ENCODE measurements around the gene ETV6. TPM values are rescaled to one million over a fixed set of nuclear protein-coding genes. Genes with fewer than 3 reads are reported as not detected.
A peak's percentile ranks its signal among the peaks of the same experiment; 100 is the strongest.

The ETV6 gene
- total and polyA plus RNA-seq, 2 of the 8 experiments (the other 6 are each of a cell fraction or from before 2014, with no cell fraction given), result 5.5 to 23.9 TPM

DNA sequence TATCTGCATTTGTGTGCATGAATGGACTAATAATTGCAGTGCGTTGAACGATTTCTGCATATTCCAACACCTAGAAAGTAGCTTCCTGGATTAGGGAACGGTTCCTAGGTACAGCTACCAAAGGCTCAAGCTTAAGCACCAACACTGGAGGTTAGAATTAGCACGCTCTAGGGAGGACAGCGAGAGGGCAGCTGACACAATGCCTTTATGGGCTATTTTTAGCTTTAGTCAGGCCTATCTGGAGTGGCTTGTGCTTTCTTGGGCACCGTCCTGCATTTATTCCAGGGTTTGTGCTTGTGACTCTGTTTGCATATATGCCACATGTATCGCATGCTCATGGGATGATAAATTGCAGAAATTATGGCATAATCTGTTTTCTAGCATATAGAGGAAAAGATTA is 13.7 kb downstream of the ETV6 start:
- H3K27ac ChIP-seq (ENCODE audit: low read depth, low read length), result no peak overlapping the region
- DNase-seq (ENCODE audit: low read depth in 1 of 2, low spot score in 2 of 2), result no peak
- H3K4me1 ChIP-seq (replicated peaks in 1 of 4; ENCODE audit: control insufficient read depth in 3 of 4, insufficient read depth in 4 of 4, low read length in 3 of 4), result peaks cover 7 to 20% (median 15%) of the 10 kb centered on the region in 4 experiments
- no peaks in the 10 kb centered on the region for H3K9me3 ChIP-seq (ENCODE audit: insufficient read depth in 2 of 2, low read depth in 1 of 2, low read length in 1 of 2)
- no peak overlapping the region for H3K56ac ChIP-seq (replicated peaks; ENCODE audit: insufficient read length, low read depth, low read length)
- no peak overlapping the region for H2BK5ac ChIP-seq (ENCODE audit: low read depth, low read length)
- no peak overlapping the region for H2AFZ ChIP-seq (ENCODE audit: low read length)
- H3K23me2 ChIP-seq (ENCODE audit: low read depth, low read length), result peaks cover 2% of the 10 kb centered on the region; the same call in 1 of the 2 replicates
- peaks cover 10% of the 10 kb centered on the region for H3K79me1 ChIP-seq (ENCODE audit: low read depth, low read length)
- H2BK12ac ChIP-seq (ENCODE audit: low read depth, low read length), result no peak overlapping the region
- POLR2A ChIA-PET (ENCODE audit: partially characterized antibody), result interaction anchor here (2.0 kb wide), 1 partner anchor 10 kb away, joined by 5 read pairs; no protein-coding TSS in a partner anchor
- WGBS, 2 experiments (ENCODE audit: extremely low coverage in 1 of 2, insufficient coverage in 1 of 2, insufficient read length in 1 of 2, insufficient replicate concordance in 2 of 2, low coverage in 1 of 2, low lambda C conversion rate in 2 of 2, missing lambda C conversion rate in 1 of 2), result 94% methylated on average over 7 of the region's 7 CpGs; no CpG with 5 or more reads in 1 of the 2 experiments
- no peak overlapping the region for H3K14ac ChIP-seq (ENCODE audit: insufficient read length)
- H3K27me3 ChIP-seq (replicated peaks in 1 of 4; ENCODE audit: control insufficient read depth in 3 of 4, extremely low read depth in 1 of 4, insufficient read depth in 3 of 4, low read length in 3 of 4), result no peaks in the 10 kb centered on the region
- H3K4ac ChIP-seq (replicated peaks; ENCODE audit: insufficient read length, low read depth, low read length), result no peak overlapping the region
- H4K5ac ChIP-seq (ENCODE audit: insufficient read length, low read depth, low read length), result no peak overlapping the region
- no peak overlapping the region for H3K18ac ChIP-seq (ENCODE audit: extremely low read depth, low read length)
- peaks cover 0 to 5% of the 10 kb centered on the region in 2 experiments for H4K20me1 ChIP-seq (replicated peaks in 1 of 2; ENCODE audit: control insufficient read depth in 1 of 2, insufficient read depth in 2 of 2, low read length in 2 of 2)
- no peak overlapping the region for H3K9ac ChIP-seq (replicated peaks in 1 of 4; ENCODE audit: extremely low read depth in 1 of 4, low read depth in 3 of 4, low read length in 3 of 4)
- no peak overlapping the region for H4K91ac ChIP-seq (replicated peaks; ENCODE audit: insufficient read length, low read length)
- CTCF ChIA-PET (ENCODE audit: partially characterized antibody), result interaction anchor here (0.8 to 1.6 kb wide), 3 partner anchors 8 to 83 kb away, joined by 3 to 4 read pairs (median 3); no protein-coding TSS in a partner anchor
- no peak overlapping the region for H3K4me3 ChIP-seq (ENCODE audit: extremely low read depth in 1 of 4, insufficient read depth in 2 of 4, low read depth in 3 of 4, low read length in 4 of 4)
- H2BK120ac ChIP-seq (replicated peaks; ENCODE audit: low read depth, low read length), result no peak overlapping the region
- H2AK5ac ChIP-seq (ENCODE audit: low read depth, low read length), result 0 out of 2 replicates have a peak overlapping the region, but pooled peaks have one; percentile 25
- H2BK20ac ChIP-seq (ENCODE audit: low read length), result no peak overlapping the region
- H3K79me2 ChIP-seq (ENCODE audit: control insufficient read depth in 1 of 2, insufficient read depth in 2 of 2, low read length in 2 of 2), result peaks cover 0 to 64% of the 10 kb centered on the region in 2 experiments; a peak in 3 of 4 replicates
- no peak overlapping the region for H4K8ac ChIP-seq (ENCODE audit: extremely low read depth, insufficient read depth, low read length)
- FAIRE-seq, result no peak
- H3K36me3 ChIP-seq (ENCODE audit: control insufficient read depth in 2 of 4, insufficient read depth in 4 of 4, low read length in 3 of 4), result no peaks in the 10 kb centered on the region
- no peak overlapping the region for H3K23ac ChIP-seq (ENCODE audit: insufficient read length)
- no peak overlapping the region for H2BK15ac ChIP-seq (ENCODE audit: low read length)
- H3K4me2 ChIP-seq (ENCODE audit: insufficient read depth in 1 of 2, low read depth in 2 of 2, low read length in 2 of 2), result no peak overlapping the region
- TF ChIP-seq NRF1 (IDR thresholded peaks at IDR 0.05; ENCODE audit: low read depth, low read length) (no peak), TCF12 (IDR thresholded peaks at IDR 0.05; ENCODE audit: low read depth, low read length) (no peak), NANOG (IDR thresholded peaks at IDR 0.05; ENCODE audit: insufficient read depth, low read depth, low read length, poor library complexity, severe bottlenecking) (no peak), HDAC2 (IDR thresholded peaks at IDR 0.05; ENCODE audit: borderline replicate concordance in 1 of 2, low read depth in 2 of 2, low read length in 2 of 2) (no peak), KDM1A (IDR thresholded peaks at IDR 0.05; ENCODE audit: borderline replicate concordance, low read length) (no peak), SIRT6 (IDR thresholded peaks at IDR 0.05; ENCODE audit: low read length) (no peak), TBP (IDR thresholded peaks at IDR 0.05; ENCODE audit: low read depth, low read length) (no peak), JUND (IDR thresholded peaks at IDR 0.05; ENCODE audit: low read length) (no peak), CREB1 (IDR thresholded peaks at IDR 0.05) (no peak), RXRA (IDR thresholded peaks at IDR 0.05; ENCODE audit: insufficient read depth, low read depth, low read length) (no peak)
- TF ChIP-seq, protein P1, sequence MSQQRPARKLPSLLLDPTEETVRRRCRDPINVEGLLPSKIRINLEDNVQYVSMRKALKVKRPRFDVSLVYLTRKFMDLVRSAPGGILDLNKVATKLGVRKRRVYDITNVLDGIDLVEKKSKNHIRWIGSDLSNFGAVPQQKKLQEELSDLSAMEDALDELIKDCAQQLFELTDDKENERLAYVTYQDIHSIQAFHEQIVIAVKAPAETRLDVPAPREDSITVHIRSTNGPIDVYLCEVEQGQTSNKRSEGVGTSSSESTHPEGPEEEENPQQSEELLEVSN (IDR thresholded peaks at IDR 0.05), result no peak
- TF ChIP-seq, protein P2, sequence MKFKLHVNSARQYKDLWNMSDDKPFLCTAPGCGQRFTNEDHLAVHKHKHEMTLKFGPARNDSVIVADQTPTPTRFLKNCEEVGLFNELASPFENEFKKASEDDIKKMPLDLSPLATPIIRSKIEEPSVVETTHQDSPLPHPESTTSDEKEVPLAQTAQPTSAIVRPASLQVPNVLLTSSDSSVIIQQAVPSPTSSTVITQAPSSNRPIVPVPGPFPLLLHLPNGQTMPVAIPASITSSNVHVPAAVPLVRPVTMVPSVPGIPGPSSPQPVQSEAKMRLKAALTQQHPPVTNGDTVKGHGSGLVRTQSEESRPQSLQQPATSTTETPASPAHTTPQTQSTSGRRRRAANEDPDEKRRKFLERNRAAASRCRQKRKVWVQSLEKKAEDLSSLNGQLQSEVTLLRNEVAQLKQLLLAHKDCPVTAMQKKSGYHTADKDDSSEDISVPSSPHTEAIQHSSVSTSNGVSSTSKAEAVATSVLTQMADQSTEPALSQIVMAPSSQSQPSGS (IDR thresholded peaks at IDR 0.05; ENCODE audit: low read length), result no peak

Measured in H1 (cell line).